ENCODE data around the gene KRTAP10-11.
"Not testable (repeated sequence)": the region's sequence is repeated elsewhere in the genome, so short reads cannot be mapped to it uniquely, and the experiment has no call there.

KRTAP10-11 gene, protein sequence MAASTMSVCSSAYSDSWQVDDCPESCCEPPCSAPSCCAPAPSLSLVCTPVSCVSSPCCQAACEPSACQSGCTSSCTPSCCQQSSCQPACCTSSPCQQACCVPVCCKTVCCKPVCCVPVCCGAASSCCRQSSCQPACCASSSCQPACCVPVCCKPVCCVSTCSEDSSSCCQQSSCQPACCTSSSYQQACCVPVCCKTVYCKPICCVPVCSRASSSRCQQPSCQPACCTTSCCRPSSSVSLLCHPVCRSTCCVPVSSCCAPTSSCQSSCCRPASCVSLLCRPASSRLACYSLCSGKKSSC

GRCh38 chr21:44646366-44647221, at the start of gene KRTAP10-11:
Gene KRTAP10-11, plus strand, starts transcription at chr21:44646414. Its CDS starts 45 bp downstream, at chr21:44646459.
- DNase-seq = not testable (repeated sequence)

DNA sequence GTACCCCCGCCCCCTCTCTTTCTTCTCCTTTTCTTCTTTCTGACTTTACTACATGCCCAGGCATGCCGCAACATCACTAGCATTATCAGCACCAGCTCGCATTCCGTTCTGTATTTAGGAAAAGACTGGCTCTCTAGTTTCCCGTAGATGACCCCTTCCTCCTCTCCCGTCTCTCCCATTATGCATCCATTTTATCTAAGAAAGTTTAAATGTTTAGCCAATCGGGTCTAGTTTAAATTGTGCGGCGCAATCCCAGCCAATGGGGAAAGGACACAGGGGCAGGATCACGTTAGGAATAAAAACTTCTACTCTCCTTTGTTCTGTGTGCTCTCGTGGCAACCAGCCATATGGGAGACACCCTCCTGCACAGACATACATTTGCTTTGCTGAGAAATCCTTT, 48.2 kb upstream of the KRTAP10-11 start:
- no peak for DNase-seq

GRCh38 chr21:44599264-44600029, 46.8 kb upstream of the KRTAP10-11 start:
- no peak for DNase-seq

- DNase-seq = not testable (repeated sequence)
Measured at GRCh38 chr21:44600118-44600978, 45.9 kb upstream of the KRTAP10-11 start, which contains the start of gene KRTAP10-7. Gene KRTAP10-7, plus strand, starts transcription at chr21:44600597. Its CDS starts 25 bp downstream, at chr21:44600622.

DNA sequence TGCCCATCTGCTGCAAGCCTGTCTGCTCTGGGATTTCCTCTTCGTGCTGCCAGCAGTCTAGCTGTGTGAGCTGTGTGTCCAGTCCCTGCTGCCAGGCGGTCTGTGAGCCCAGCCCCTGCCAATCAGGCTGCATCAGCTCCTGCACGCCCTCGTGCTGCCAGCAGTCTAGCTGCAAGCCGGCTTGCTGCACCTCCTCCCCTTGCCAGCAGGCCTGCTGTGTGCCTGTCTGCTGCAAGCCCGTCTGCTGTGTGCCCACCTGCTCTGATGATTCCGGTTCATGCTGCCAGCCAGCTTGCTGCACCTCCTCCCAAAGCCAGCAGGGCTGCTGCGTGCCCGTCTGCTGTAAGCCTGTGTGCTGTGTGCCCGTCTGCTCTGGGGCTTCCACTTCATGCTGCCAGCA, 45.1 kb upstream of the KRTAP10-11 start:
- DNase-seq = not testable (repeated sequence)

DNA sequence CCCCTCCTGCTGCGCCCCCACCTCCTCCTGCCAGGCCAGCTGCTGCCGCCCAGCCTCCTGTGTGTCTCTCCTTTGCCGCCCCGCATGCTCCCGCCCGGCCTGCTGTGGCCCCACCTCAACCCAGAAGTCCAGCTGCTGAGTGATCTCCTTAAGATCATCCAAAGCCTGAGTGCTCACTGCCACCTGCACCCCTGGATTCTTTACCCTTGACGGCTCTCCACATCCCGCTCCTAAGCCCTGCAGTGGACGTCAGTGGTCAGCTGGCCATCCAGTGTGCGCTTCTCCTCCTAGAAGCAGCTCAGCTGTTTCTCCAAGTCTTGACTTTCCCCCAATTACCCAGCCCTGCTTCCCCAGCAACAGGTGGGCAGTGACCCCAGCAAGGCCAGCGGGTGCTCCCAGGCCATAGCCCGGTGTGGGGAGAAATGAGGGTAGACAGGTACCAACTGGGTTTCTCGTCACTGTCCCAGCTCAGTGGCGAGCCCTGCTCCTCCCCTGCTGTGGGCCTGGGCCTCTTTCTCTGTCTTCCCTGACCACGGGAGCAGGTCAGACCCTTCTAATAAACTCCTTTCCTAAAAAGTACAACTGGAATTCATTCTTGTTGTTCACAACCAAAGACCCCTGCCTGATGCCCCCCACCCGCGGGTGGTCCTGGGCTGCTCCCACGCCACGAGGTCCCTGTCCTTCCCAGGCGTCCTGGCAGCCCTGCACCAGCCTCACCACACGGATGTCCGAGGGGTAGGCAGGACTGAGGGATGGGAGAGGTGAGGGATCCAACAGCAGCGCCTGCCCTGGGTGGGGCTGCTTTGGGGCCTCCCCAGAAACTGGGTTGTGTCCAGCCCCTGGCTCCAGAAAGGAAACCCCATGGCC, 44.4 kb upstream of the KRTAP10-11 start:
- DNase-seq = no peak

DNA sequence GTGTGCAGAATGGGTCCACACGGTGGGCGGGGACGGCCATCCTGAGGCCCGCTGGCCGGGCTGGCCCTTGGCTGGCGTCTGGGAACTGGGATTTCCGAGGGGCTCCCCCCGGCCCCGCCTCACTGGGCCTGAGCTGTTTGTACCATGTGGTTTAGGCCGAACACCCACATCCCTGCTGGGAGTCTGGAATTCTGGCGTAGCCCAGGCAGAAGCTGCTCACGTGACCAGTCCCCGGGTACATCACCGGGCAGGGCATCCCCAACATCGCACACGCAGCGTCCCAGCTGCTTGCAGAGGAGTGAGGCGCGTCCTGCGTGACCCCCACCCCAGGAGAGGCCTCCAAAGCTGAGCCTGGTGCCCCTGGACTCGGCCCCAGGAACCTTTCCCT, 43.8 kb upstream of the KRTAP10-11 start:
- DNase-seq = no peak

- DNase-seq = no peak
Measured at GRCh38 chr21:44603109-44603875, 42.9 kb upstream of the KRTAP10-11 start.

GRCh38 chr21:44603911-44604310, 42.3 kb upstream of the KRTAP10-11 start:
- no peak for DNase-seq

DNA sequence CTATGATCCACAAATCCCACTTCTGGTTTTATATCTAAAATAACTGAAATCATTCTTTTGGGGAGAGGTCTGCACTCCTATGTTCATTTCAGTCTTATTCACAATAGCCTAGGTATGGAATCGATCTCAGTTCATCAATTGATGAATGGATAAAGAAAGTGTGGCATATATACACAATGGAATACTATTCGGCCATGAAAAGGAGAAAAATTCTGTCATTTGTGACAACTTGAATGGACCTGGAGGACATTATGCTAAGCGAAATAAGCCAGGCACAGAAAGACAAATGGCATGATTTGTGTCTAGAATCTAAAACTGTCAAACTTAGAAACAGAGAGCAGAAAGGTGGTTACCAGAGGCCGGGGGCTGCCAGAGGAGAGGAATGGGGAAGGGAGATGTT, 39.7 kb upstream of the KRTAP10-11 start:
- DNase-seq = no peak

- DNase-seq = no peak
Measured at GRCh38 chr21:44609193-44609592, 37.0 kb upstream of the KRTAP10-11 start.

GRCh38 chr21:44610157-44610843, 35.9 kb upstream of the KRTAP10-11 start:
- not testable (repeated sequence) for DNase-seq

DNA sequence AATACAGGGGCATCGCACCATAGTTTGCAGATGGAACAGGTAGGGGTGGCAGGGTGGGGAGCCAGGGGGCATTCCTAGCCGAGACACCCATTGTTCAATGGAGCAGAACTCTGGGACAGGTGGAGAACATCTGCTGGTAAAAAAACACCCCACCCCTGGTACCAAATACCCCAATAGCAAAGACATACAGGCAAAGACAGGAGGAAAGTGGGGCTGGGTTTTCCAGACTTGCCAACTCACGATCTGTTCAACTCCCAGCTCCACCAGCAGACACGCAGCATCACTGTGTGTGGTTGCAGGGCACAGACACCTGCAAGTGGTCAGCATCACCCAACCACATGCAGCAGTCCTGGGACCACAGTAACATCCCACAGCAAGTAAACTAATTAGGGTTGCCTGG, 34.7 kb upstream of the KRTAP10-11 start:
- DNase-seq = no peak

DNA sequence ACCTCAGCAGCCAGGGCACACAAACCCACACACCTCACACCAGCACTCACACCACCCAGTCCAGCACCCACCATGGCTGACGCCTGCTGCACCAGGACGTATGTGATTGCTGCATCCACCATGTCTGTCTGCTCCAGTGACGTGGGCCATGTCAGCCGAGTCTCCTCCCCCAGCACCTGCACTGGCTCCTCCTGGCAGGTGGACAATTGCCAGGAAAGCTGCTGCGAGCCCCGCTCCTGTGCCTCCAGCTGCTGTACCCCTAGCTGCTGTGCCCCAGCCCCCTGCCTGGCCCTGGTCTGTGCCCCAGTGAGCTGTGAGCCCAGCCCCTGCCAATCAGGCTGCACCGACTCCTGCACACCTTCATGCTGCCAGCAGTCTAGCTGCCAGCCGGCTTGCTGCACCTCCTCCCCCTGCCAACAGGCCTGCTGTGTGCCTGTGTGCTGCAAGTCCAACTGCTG, 34.2 kb upstream of the KRTAP10-11 start, which contains the start of gene KRTAP10-8:
Gene KRTAP10-8 (plus strand): TSS at position 51 of the 458 bp plus-strand sequence. CDS start 22 bp downstream, at position 73.
- DNase-seq = no peak

- no peak for DNase-seq
Measured at GRCh38 chr21:44612669-44613229, 33.5 kb upstream of the KRTAP10-11 start.

- no peak for DNase-seq
Measured at GRCh38 chr21:44613386-44614155, 32.6 kb upstream of the KRTAP10-11 start.

DNA sequence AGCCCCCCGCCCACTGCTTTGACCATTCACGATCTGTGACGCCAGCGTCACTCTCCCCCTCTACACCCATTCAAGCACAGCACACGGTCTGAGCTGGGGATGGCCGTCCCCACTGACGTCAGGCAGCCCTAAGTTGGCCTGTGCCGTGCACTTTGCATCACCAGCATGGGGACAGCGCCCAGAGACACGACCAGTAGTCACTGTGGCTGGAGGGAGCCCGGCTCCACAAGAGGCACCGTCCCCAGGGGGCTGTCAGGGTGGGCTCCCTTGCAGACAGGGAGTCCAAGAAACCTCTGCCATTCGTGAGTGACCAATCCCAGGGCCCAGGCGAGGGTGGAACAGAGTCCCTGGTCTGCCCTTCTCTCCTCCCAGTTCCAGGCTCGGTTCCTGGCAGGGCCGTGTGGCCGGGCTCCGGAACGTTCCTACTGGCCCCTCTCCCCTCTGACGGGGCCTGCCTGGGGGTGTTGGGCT, 32.0 kb upstream of the KRTAP10-11 start:
- no peak for DNase-seq

DNA sequence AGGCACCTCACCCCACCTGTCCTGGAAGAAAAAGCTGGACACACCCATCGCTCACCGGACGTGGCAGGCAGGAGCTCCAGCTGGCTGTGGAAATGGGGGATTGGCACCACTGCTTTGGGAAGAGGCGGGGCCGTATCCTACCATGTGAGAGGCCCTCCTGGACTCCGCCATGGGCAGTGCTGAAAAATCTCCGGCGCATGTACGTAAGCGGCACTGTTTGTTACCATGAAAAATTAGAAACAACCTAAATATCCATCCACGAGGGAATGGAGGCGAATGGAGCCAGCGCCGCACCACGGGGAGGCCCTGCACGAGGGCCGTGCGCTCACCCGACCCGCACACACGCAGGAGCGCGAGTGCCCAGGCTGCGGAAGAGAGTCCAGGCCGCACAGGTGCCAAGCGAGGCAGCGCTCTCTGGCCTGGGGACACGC, 31.2 kb upstream of the KRTAP10-11 start:
- DNase-seq = no peak

Measured in NCI-H446 (cell line).